NB4 (cell line): ENCODE results near the gene EIF2B4.

ENCODE experiments used
- TF ChIP-seq, protein P1 (sequence below): IDR thresholded peaks from one replicate; pipeline ENCODE4 v1.5.1; 2012; ENCODE audit warnings: low read depth, low read length
- TF ChIP-seq, protein P2 (sequence below): IDR thresholded peaks from 2 replicates; pipeline ENCODE4 v1.6.1; 2011; ENCODE audit warnings: low read depth, low read length

DNA sequence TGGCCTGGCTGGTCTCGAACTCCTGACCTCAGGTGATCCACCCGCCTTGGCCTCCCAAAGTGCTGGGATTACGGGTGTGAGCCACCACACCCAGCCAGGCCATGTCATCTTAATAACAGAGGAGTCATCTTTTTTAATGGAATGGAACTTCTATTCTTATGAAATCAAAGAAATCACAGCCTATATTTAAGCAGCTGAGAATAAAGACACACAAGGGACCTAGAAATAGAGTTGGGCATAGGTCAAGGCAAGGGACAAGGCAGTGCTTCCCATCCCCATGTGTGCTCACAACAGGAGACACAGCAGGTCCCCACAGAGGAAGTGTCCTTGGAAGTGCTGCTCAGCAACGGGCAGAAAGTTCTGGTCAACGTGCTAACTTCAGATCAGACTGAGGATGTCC, 3.4 kb upstream of the EIF2B4 start:
- TF ChIP-seq, protein P1, sequence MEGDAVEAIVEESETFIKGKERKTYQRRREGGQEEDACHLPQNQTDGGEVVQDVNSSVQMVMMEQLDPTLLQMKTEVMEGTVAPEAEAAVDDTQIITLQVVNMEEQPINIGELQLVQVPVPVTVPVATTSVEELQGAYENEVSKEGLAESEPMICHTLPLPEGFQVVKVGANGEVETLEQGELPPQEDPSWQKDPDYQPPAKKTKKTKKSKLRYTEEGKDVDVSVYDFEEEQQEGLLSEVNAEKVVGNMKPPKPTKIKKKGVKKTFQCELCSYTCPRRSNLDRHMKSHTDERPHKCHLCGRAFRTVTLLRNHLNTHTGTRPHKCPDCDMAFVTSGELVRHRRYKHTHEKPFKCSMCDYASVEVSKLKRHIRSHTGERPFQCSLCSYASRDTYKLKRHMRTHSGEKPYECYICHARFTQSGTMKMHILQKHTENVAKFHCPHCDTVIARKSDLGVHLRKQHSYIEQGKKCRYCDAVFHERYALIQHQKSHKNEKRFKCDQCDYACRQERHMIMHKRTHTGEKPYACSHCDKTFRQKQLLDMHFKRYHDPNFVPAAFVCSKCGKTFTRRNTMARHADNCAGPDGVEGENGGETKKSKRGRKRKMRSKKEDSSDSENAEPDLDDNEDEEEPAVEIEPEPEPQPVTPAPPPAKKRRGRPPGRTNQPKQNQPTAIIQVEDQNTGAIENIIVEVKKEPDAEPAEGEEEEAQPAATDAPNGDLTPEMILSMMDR = no peak
- TF ChIP-seq, protein P2, sequence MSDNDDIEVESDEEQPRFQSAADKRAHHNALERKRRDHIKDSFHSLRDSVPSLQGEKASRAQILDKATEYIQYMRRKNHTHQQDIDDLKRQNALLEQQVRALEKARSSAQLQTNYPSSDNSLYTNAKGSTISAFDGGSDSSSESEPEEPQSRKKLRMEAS = no peak
